ENCODE results near the gene ADARB2.

Gene ADARB2
- long read RNA-seq, partial matches to known transcripts, result 0 of 20 reads
- long read RNA-seq, other reads (novel, unspliced or antisense), result 20 of 20 reads

DNA sequence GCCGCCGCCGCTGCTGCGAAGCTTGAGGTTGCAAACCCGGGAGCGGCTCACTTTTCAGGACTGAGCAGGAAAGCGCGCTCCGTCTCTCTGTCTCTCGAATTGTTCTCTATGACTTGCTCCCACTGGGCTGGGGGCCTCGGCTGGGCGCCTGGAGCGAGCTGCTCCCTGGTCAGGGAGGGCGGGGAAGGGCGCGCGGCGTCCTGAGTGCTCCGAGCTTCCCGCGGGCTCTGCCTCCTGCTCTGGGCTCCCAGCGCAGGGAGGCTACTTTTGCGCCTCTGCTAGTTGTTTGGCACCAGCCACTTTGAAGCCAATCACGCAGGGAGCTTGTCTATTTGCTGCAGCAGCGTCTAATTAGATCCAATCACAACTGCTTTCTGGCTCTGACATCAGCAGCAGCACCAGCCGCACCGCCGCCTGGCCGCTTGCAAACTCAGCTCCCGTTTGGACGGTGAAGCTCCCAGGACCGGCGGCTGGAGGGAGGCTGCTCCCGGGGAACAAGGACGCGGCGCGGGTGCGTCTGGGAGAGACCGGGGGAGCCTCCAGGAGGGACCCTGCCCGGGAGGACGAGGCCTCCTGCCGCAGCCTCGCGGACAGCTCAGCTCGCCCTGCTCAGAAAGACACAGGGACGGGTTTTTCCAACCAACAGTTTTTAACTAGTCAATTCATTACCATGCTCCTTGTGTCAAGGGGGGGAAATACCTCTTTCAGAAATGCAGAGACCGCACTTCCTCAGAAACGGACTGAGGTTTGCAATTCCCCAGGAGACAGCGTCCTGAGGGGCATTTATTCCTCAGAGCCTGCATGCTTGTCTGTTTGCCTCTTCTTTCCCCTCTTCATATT is at the start of gene ADARB2:
ADARB2 (minus strand) TSS at position 304 of the 840 bp plus-strand sequence.
- Histone ChIP-seq H3K4me3 (replicated peaks; ENCODE audit: insufficient read depth, low read length) (no peak within 1 kb of the TSS), H3K27ac (replicated peaks) (no peak within 1 kb of the TSS), H3K27me3 (ENCODE audit: insufficient read depth, poor library complexity, severe bottlenecking) (peaks cover 8% of the 10 kb centered on the region)
- no peak for DNase-seq (ENCODE audit: low read depth in 1 of 2, low spot score in 1 of 2)
- no peak for TF ChIP-seq POLR2AphosphoS5 (IDR thresholded peaks at IDR 0.05; ENCODE audit: low read depth)
- no peak for TF ChIP-seq SPI1 (IDR thresholded peaks at IDR 0.05; ENCODE audit: borderline replicate concordance, low read depth)
- TF ChIP-seq REST (IDR thresholded peaks at IDR 0.05; ENCODE audit: insufficient replicate concordance, low read depth), result no peak
- TF ChIP-seq GABPA (IDR thresholded peaks at IDR 0.05; ENCODE audit: low read depth), result no peak
- TF ChIP-seq CTCF (IDR thresholded peaks at IDR 0.05; ENCODE audit: insufficient read depth, low read length), result no peak

GRCh38 chr10:1785835-1786234 is 48.5 kb upstream of the ADARB2 start:
- no peak for TF ChIP-seq CTCF (IDR thresholded peaks at IDR 0.05; ENCODE audit: insufficient read depth, low read length)
- no peak for TF ChIP-seq SPI1 (IDR thresholded peaks at IDR 0.05; ENCODE audit: borderline replicate concordance, low read depth)
- TF ChIP-seq REST (IDR thresholded peaks at IDR 0.05; ENCODE audit: insufficient replicate concordance, low read depth), result no peak
- no peak for TF ChIP-seq POLR2AphosphoS5 (IDR thresholded peaks at IDR 0.05; ENCODE audit: low read depth)
- TF ChIP-seq GABPA (IDR thresholded peaks at IDR 0.05; ENCODE audit: low read depth), result no peak
- Histone ChIP-seq H3K4me3 (replicated peaks; ENCODE audit: insufficient read depth, low read length) (no peak overlapping the region), H3K27me3 (ENCODE audit: insufficient read depth, poor library complexity, severe bottlenecking) (no peaks in the 10 kb centered on the region)

DNA sequence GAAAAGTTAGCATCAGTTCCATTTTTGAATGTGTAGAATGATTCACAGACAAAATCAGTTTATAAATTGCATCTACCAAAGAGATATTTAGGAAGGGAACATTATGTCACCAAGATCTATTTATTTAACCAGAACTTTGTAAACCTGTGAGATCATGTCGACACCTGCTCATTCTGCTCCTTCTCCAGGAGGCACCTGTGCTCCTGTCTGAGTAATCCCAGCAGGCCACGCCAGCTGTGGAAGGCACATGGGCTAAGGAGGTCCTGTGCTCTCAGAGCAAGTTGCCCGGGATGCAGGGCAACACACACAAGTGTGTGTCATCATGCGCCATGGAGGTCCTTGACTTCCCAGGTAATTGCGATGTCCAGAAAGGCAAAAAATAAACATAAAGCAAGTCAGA is 45.5 kb upstream of the ADARB2 start:
- no peak for DNase-seq (ENCODE audit: low read depth in 1 of 2, low spot score in 1 of 2)
- Histone ChIP-seq H3K4me3 (replicated peaks; ENCODE audit: insufficient read depth, low read length) (no peak overlapping the region), H3K27ac (replicated peaks) (no peak overlapping the region), H3K27me3 (ENCODE audit: insufficient read depth, poor library complexity, severe bottlenecking) (no peaks in the 10 kb centered on the region)
- no peak for TF ChIP-seq CTCF (IDR thresholded peaks at IDR 0.05; ENCODE audit: insufficient read depth, low read length)
- TF ChIP-seq REST (IDR thresholded peaks at IDR 0.05; ENCODE audit: insufficient replicate concordance, low read depth), result no peak
- TF ChIP-seq SPI1 (IDR thresholded peaks at IDR 0.05; ENCODE audit: borderline replicate concordance, low read depth), result no peak
- no peak for TF ChIP-seq POLR2AphosphoS5 (IDR thresholded peaks at IDR 0.05; ENCODE audit: low read depth)
- no peak for TF ChIP-seq GABPA (IDR thresholded peaks at IDR 0.05; ENCODE audit: low read depth)

More at GRCh38 chr10:1785835-1786234, 48.5 kb upstream of the ADARB2 start:
- no peak overlapping the region for H3K27ac ChIP-seq (replicated peaks)
- DNase-seq (ENCODE audit: low read depth in 1 of 2, low spot score in 1 of 2), result no peak

All from HL-60 (cell line).